Measurements from ENCODE around the gene CCDC178. TPM values are rescaled to one million over a fixed set of nuclear protein-coding genes. Genes with fewer than 3 reads are reported as not detected.

The CCDC178 gene
- total RNA-seq, 1 donor from 2014 or later: not detected

- Mint-ChIP-seq H3K27ac (ENCODE audit: unreplicated experiment) (no peak overlapping the region), H3K9me3 (ENCODE audit: low read depth) (no peaks in the 10 kb centered on the region), H3K27me3 (ENCODE audit: low read depth) (no peaks in the 10 kb centered on the region), H3K4me1 (ENCODE audit: low read depth) (peaks cover 12% of the 10 kb centered on the region), H3K36me3 (ENCODE audit: low read depth) (no peaks in the 10 kb centered on the region), H3K4me3 (ENCODE audit: unreplicated experiment) (no peak overlapping the region)
- TF ChIP-seq, protein P1, sequence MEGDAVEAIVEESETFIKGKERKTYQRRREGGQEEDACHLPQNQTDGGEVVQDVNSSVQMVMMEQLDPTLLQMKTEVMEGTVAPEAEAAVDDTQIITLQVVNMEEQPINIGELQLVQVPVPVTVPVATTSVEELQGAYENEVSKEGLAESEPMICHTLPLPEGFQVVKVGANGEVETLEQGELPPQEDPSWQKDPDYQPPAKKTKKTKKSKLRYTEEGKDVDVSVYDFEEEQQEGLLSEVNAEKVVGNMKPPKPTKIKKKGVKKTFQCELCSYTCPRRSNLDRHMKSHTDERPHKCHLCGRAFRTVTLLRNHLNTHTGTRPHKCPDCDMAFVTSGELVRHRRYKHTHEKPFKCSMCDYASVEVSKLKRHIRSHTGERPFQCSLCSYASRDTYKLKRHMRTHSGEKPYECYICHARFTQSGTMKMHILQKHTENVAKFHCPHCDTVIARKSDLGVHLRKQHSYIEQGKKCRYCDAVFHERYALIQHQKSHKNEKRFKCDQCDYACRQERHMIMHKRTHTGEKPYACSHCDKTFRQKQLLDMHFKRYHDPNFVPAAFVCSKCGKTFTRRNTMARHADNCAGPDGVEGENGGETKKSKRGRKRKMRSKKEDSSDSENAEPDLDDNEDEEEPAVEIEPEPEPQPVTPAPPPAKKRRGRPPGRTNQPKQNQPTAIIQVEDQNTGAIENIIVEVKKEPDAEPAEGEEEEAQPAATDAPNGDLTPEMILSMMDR (IDR thresholded peaks at IDR 0.05): no peak
- DNase-seq (ENCODE audit: low spot score): no peak
Observed at GRCh38 chr18:32915516-32915915, 525.0 kb downstream of the CCDC178 start.

DNA sequence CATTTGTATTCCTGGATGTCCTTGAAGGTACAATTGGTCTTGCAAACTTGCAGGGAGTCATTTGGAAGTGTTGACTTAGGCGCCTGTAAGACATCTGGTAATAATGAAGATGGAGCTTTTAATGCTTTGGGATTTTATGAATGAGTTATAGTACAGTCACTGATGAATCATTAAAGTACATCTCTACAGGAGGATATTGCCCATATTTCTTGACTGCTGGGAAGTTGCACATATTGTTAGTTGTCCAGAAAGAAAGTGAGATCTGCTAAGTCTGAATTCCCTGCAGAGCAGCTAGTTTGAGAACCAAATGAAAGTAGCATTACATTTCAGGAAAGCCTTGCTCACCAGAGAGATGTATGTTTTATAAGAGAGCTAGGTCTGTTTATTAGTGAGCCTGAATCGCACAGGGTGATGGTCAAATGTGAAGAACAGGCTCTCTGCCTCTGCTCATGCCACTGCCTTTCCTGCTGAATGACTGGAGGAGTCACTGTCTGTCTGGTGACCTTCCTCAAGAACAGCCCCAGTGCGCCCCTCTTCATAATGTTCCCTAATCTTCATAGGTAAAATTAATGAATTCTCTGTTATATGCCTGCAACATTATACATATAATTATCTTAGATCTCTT is 528.7 kb downstream of the CCDC178 start:
- peaks cover 20% of the 10 kb centered on the region for H3K4me1 Mint-ChIP-seq (ENCODE audit: low read depth)
- no peaks in the 10 kb centered on the region for H3K9me3 Mint-ChIP-seq (ENCODE audit: low read depth)
- no peak overlapping the region for H3K27ac Mint-ChIP-seq (ENCODE audit: unreplicated experiment)
- H3K27me3 Mint-ChIP-seq (ENCODE audit: low read depth): no peaks in the 10 kb centered on the region
- TF ChIP-seq, protein P1 (IDR thresholded peaks at IDR 0.05): no peak
- DNase-seq (ENCODE audit: low spot score): no peak
- H3K4me3 Mint-ChIP-seq (ENCODE audit: unreplicated experiment): no peak overlapping the region
- no peaks in the 10 kb centered on the region for H3K36me3 Mint-ChIP-seq (ENCODE audit: low read depth)

- Mint-ChIP-seq H3K9me3 (ENCODE audit: low read depth) (no peaks in the 10 kb centered on the region), H3K27ac (ENCODE audit: unreplicated experiment) (peak overlapping the region; percentile 32), H3K4me1 (ENCODE audit: low read depth) (peaks cover 20% of the 10 kb centered on the region), H3K36me3 (ENCODE audit: low read depth) (no peaks in the 10 kb centered on the region), H3K27me3 (ENCODE audit: low read depth) (no peaks in the 10 kb centered on the region), H3K4me3 (ENCODE audit: unreplicated experiment) (no peak overlapping the region)
- TF ChIP-seq, protein P1 (IDR thresholded peaks at IDR 0.05): no peak
- no peak for DNase-seq (ENCODE audit: low spot score)
Observed at GRCh38 chr18:32910694-32911296, 529.7 kb downstream of the CCDC178 start.

GRCh38 chr18:32909798-32910561 is 530.5 kb downstream of the CCDC178 start:
- no peak overlapping the region for H3K27ac Mint-ChIP-seq (ENCODE audit: unreplicated experiment)
- H3K9me3 Mint-ChIP-seq (ENCODE audit: low read depth): no peaks in the 10 kb centered on the region

DNA sequence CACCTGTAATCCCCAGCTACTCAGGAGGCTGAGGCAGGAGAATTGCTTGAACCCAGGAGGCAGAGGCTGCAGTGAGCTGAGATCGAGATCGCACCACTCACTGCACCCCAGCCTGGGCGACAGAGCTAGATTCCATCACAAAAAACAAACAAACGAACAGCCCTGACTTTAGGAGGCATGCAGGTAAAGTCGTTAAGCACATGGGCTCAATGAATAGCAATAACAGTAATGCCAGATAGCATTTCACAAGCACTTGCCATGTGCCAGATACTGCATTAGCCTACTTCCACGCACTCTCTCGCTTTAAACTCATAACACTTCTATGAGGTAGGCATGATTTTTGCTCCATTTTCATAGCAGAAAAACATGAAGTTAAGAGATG is 532.1 kb downstream of the CCDC178 start:
- Mint-ChIP-seq H3K4me1 (ENCODE audit: low read depth) (peaks cover 20% of the 10 kb centered on the region), H3K27ac (ENCODE audit: unreplicated experiment) (no peak overlapping the region), H3K36me3 (ENCODE audit: low read depth) (no peaks in the 10 kb centered on the region), H3K4me3 (ENCODE audit: unreplicated experiment) (no peak overlapping the region), H3K27me3 (ENCODE audit: low read depth) (no peaks in the 10 kb centered on the region), H3K9me3 (ENCODE audit: low read depth) (no peaks in the 10 kb centered on the region)
- DNase-seq (ENCODE audit: low spot score): no peak
- TF ChIP-seq, protein P1 (IDR thresholded peaks at IDR 0.05): no peak

More at GRCh38 chr18:32909798-32910561, 530.5 kb downstream of the CCDC178 start:
- Mint-ChIP-seq H3K4me3 (ENCODE audit: unreplicated experiment) (no peak overlapping the region), H3K36me3 (ENCODE audit: low read depth) (no peaks in the 10 kb centered on the region), H3K4me1 (ENCODE audit: low read depth) (peaks cover 20% of the 10 kb centered on the region), H3K27me3 (ENCODE audit: low read depth) (no peaks in the 10 kb centered on the region)
- no peak for DNase-seq (ENCODE audit: low spot score)
- TF ChIP-seq, protein P1 (IDR thresholded peaks at IDR 0.05): no peak
